ENCODE data around the gene INIP. TPM values are rescaled to one million over a fixed set of nuclear protein-coding genes. Genes with fewer than 3 reads are reported as not detected.

The INIP gene
- total RNA-seq, 1 experiment from 2014 or later: 16.0 TPM

GRCh38 chr9:112664531-112664930 is 53.4 kb downstream of the INIP start (continued):
- TF ChIP-seq AFF4 (CRISPR knock-in tag; IDR thresholded peaks at IDR 0.05; ENCODE audit: borderline replicate concordance) (no peak), IRF2 (CRISPR knock-in tag; IDR thresholded peaks at IDR 0.05; ENCODE audit: borderline replicate concordance, low read depth) (no peak), FOXK1 (CRISPR knock-in tag; IDR thresholded peaks at IDR 0.05) (no peak), ATF3 (CRISPR knock-in tag; conservative IDR thresholded peaks at IDR 0.05) (no peak), ELF4 (CRISPR knock-in tag; IDR thresholded peaks at IDR 0.05; ENCODE audit: low read depth) (no peak)

GRCh38 chr9:112663681-112664080 is 54.2 kb downstream of the INIP start:
- H3K36me3 Mint-ChIP-seq: peaks cover 7% of the 10 kb centered on the region; the same call in 1 of the 2 replicates
- ChIA-PET POLR2A (interaction anchor here (0.5 to 0.6 kb wide), 2 partner anchors 173 to 553 kb away, joined by 3 read pairs; no protein-coding TSS in a partner anchor), CTCF (interaction anchor here (0.6 to 1.5 kb wide), 2 partner anchors 9 to 557 kb away, joined by 3 to 4 read pairs; no protein-coding TSS in a partner anchor)
- TF ChIP-seq MYBL2 (CRISPR knock-in tag; IDR thresholded peaks at IDR 0.05): no peak
- no peak for TF ChIP-seq E2F5 (CRISPR knock-in tag; IDR thresholded peaks at IDR 0.05)
- no peak for TF ChIP-seq GRHL2 (CRISPR knock-in tag; IDR thresholded peaks at IDR 0.05; ENCODE audit: insufficient replicate concordance, severe bottlenecking)
- TF ChIP-seq JUN (CRISPR knock-in tag; IDR thresholded peaks at IDR 0.05): no peak
- TF ChIP-seq HMGA2 (CRISPR knock-in tag; IDR thresholded peaks at IDR 0.05): no peak
- TF ChIP-seq FOXP4 (CRISPR knock-in tag; IDR thresholded peaks at IDR 0.05): no peak
- TF ChIP-seq, protein P1, sequence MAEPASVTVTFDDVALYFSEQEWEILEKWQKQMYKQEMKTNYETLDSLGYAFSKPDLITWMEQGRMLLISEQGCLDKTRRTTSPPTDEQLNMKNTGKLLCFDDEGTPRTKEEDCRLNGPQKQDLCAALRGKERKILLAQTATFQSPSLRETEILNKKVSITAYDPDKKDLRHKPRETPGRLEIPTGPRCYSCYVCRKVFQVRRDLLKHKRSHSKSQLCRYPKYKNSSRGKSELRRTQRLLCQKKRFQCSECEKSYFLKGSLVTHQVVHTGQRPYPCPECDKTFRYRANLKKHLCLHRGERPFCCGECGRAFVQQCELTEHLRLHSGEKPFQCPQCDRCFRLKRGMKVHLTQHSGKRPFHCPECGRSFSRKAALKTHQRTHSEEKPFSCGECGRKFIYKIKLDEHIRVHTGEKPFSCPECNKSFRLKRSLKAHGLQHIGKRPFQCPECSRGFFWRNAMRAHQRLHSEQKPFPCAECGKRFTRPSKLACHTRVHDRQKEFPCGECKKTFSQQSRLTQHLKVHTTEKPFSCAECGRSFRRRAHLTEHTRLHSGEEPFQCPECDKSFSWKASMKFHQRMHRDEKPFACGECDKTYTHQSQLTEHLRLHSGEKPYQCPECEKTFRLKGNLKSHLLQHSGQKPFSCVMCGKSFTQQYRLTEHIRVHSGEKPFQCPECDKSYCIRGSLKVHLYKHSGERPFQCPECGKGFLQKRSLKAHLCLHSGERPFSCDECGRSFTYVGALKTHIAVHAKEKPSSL (CRISPR knock-in tag; conservative IDR thresholded peaks at IDR 0.05): no peak
- TF ChIP-seq FOXK1 (CRISPR knock-in tag; IDR thresholded peaks at IDR 0.05): no peak
- TF ChIP-seq, protein P2, sequence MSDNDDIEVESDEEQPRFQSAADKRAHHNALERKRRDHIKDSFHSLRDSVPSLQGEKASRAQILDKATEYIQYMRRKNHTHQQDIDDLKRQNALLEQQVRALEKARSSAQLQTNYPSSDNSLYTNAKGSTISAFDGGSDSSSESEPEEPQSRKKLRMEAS (CRISPR knock-in tag; IDR thresholded peaks at IDR 0.05): no peak
- no peak for TF ChIP-seq ZNF219 (CRISPR knock-in tag; IDR thresholded peaks at IDR 0.05; ENCODE audit: borderline replicate concordance)
- TF ChIP-seq ZNF671 (CRISPR knock-in tag; IDR thresholded peaks at IDR 0.05): no peak
- no peak for TF ChIP-seq OVOL2 (CRISPR knock-in tag; IDR thresholded peaks at IDR 0.05; ENCODE audit: borderline replicate concordance)
- no peak for TF ChIP-seq ZBTB21 (CRISPR knock-in tag; IDR thresholded peaks at IDR 0.05; ENCODE audit: borderline replicate concordance)
- no peak for TF ChIP-seq ZNF317 (CRISPR knock-in tag; IDR thresholded peaks at IDR 0.05; ENCODE audit: borderline replicate concordance, low read depth)
- no peak for TF ChIP-seq TEAD1 (CRISPR knock-in tag; IDR thresholded peaks at IDR 0.05)
- TF ChIP-seq NR2C2 (CRISPR knock-in tag; IDR thresholded peaks at IDR 0.05): no peak
- TF ChIP-seq, protein P3, sequence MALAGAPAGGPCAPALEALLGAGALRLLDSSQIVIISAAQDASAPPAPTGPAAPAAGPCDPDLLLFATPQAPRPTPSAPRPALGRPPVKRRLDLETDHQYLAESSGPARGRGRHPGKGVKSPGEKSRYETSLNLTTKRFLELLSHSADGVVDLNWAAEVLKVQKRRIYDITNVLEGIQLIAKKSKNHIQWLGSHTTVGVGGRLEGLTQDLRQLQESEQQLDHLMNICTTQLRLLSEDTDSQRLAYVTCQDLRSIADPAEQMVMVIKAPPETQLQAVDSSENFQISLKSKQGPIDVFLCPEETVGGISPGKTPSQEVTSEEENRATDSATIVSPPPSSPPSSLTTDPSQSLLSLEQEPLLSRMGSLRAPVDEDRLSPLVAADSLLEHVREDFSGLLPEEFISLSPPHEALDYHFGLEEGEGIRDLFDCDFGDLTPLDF (CRISPR knock-in tag; IDR thresholded peaks at IDR 0.05): no peak
- no peak for DNase-seq (ENCODE audit: low spot score)
- ATAC-seq: no peak
- no peaks in the 10 kb centered on the region for H3K27me3 Mint-ChIP-seq (ENCODE audit: low read depth)
- no peak overlapping the region for H3K4me3 Mint-ChIP-seq
- peaks cover 7% of the 10 kb centered on the region for H3K4me1 Mint-ChIP-seq
- H3K9me3 Mint-ChIP-seq: no peaks in the 10 kb centered on the region
- H3K27ac Mint-ChIP-seq: no peak overlapping the region
